MM.1S (cell line): ENCODE results near the gene ZXDC.

Experiments
- DNase-seq: peaks from one replicate; pipeline ENCODE4 v3.0.0-alpha.2; 2015
- H2AFZ ChIP-seq: fragments of 300-600 bp; sonication (generic); 2 replicates; pipeline ENCODE4 v1.6.0; 2016; ENCODE audit warnings: antibody characterized with exemption, low read length
- H3F3A ChIP-seq: fragments of 300-600 bp; sonication (generic); 2 replicates; pipeline ENCODE4 v1.6.1; 2016; ENCODE audit warnings: mild to moderate bottlenecking, antibody characterized with exemption, low read length, moderate library complexity, mixed read lengths; ENCODE audit not compliant: insufficient read depth
- H3K27ac ChIP-seq: fragments of 300-600 bp; sonication (generic); 2 replicates; pipeline ENCODE4 v1.5.1; 2016; ENCODE audit warnings: mild to moderate bottlenecking, low read length
- H3K27me3 ChIP-seq: fragments of 300-600 bp; sonication (generic); replicated peaks from 2 replicates; pipeline ENCODE4 v1.6.0; 2016; ENCODE audit warnings: low read length; ENCODE audit not compliant: insufficient read depth
- H3K36me3 ChIP-seq: fragments of 300-600 bp; sonication (generic); replicated peaks from 2 replicates; pipeline ENCODE4 v1.6.1; 2016; ENCODE audit warnings: mild to moderate bottlenecking, low read length, mixed read lengths; ENCODE audit not compliant: insufficient read depth
- H3K4me1 ChIP-seq: fragments of 300-600 bp; sonication (generic); 2 replicates; pipeline ENCODE4 v1.6.1; 2016; ENCODE audit warnings: low read length, mixed read lengths
- H3K4me2 ChIP-seq: fragments of 300-600 bp; sonication (generic); 2 replicates; pipeline ENCODE4 v1.6.0; 2016; ENCODE audit warnings: low read depth, low read length
- H3K4me3 ChIP-seq: fragments of 300-600 bp; sonication (generic); 2 replicates; pipeline ENCODE4 v1.5.1; 2016; ENCODE audit warnings: low read length, mixed read lengths
- H3K79me2 ChIP-seq: fragments of 300-600 bp; sonication (generic); 2 replicates; pipeline ENCODE4 v1.6.1; 2016; ENCODE audit warnings: mixed run types, low read length, mixed read lengths
- H3K9ac ChIP-seq: fragments of 300-600 bp; sonication (generic); 2 replicates; pipeline ENCODE4 v1.6.1; 2016; ENCODE audit warnings: low read length, mixed read lengths
- H3K9me2 ChIP-seq: fragments of 300-600 bp; sonication (generic); replicated peaks from 2 replicates; pipeline ENCODE4 v1.6.1; 2016; ENCODE audit warnings: mild to moderate bottlenecking, low read length, mixed read lengths; ENCODE audit not compliant: insufficient read depth
- H3K9me3 ChIP-seq: fragments of 300-600 bp; sonication (generic); replicated peaks from 2 replicates; pipeline ENCODE4 v1.6.1; 2016; ENCODE audit warnings: mild to moderate bottlenecking, low read length, mixed read lengths; ENCODE audit not compliant: insufficient read depth
- H4K20me1 ChIP-seq: fragments of 300-600 bp; sonication (generic); 2 replicates; pipeline ENCODE4 v1.6.1; 2016; ENCODE audit warnings: mild to moderate bottlenecking, low read length, moderate library complexity, mixed read lengths; ENCODE audit not compliant: insufficient read depth
- CTCF ChIP-seq: fragments of 300-600 bp; sonication (generic); IDR thresholded peaks from 2 replicates; pipeline ENCODE4 v1.5.1; 2016; ENCODE audit warnings: antibody characterized with exemption, low read length, mixed read lengths
- EZH2 ChIP-seq: fragments of 300-600 bp; sonication (generic); optimal IDR thresholded peaks from 2 replicates; pipeline ENCODE3; 2017; ENCODE audit warnings: low read depth, mild to moderate bottlenecking, antibody characterized with exemption, low read length, mixed read lengths
- EZH2phosphoT487 ChIP-seq: fragments of 300-600 bp; sonication (generic); IDR thresholded peaks from 2 replicates; pipeline ENCODE4 v1.6.1; 2018; ENCODE audit warnings: antibody characterized with exemption, low read length

Gene ZXDC

GRCh38 chr3:126448136-126448892, 27.4 kb downstream of the ZXDC start:
- no peaks in the 10 kb centered on the region for H3K9me3 ChIP-seq
- H3K9ac ChIP-seq: no peak overlapping the region
- H3K9me2 ChIP-seq: no peaks in the 10 kb centered on the region
- no peak overlapping the region for H3K4me2 ChIP-seq
- no peak for DNase-seq
- H2AFZ ChIP-seq: no peak overlapping the region
- H3K79me2 ChIP-seq: no peaks in the 10 kb centered on the region
- H3K36me3 ChIP-seq: no peaks in the 10 kb centered on the region
- no peaks in the 10 kb centered on the region for H4K20me1 ChIP-seq
- H3K4me1 ChIP-seq: no peaks in the 10 kb centered on the region
- no peak overlapping the region for H3K27ac ChIP-seq
- no peak for TF ChIP-seq EZH2
- no peak for TF ChIP-seq CTCF
- TF ChIP-seq EZH2phosphoT487: no peak
- H3K27me3 ChIP-seq: no peaks in the 10 kb centered on the region
- H3K4me3 ChIP-seq: no peak overlapping the region
- no peaks in the 10 kb centered on the region for H3F3A ChIP-seq

GRCh38 chr3:126447456-126448106, 28.1 kb downstream of the ZXDC start:
- Histone ChIP-seq H3K4me1 (no peaks in the 10 kb centered on the region), H3K9me3 (no peaks in the 10 kb centered on the region), H3K4me2 (no peak overlapping the region), H3K9me2 (no peaks in the 10 kb centered on the region), H3K36me3 (no peaks in the 10 kb centered on the region), H3K79me2 (no peaks in the 10 kb centered on the region), H3K9ac (no peak overlapping the region), H4K20me1 (no peaks in the 10 kb centered on the region), H3K4me3 (no peak overlapping the region), H3F3A (no peaks in the 10 kb centered on the region), H3K27ac (no peak overlapping the region), H3K27me3 (no peaks in the 10 kb centered on the region), H2AFZ (no peak overlapping the region)
- no peak for TF ChIP-seq CTCF
- no peak for TF ChIP-seq EZH2
- TF ChIP-seq EZH2phosphoT487: no peak
- no peak for DNase-seq

- Histone ChIP-seq H3K79me2 (no peaks in the 10 kb centered on the region), H3K27me3 (no peaks in the 10 kb centered on the region), H3F3A (no peaks in the 10 kb centered on the region), H3K4me3 (no peak overlapping the region), H3K9me3 (no peaks in the 10 kb centered on the region), H3K9me2 (no peaks in the 10 kb centered on the region), H3K27ac (no peak overlapping the region), H4K20me1 (no peaks in the 10 kb centered on the region), H3K4me1 (no peaks in the 10 kb centered on the region), H3K9ac (no peak overlapping the region), H2AFZ (no peak overlapping the region), H3K4me2 (no peak overlapping the region), H3K36me3 (no peaks in the 10 kb centered on the region)
- no peak for DNase-seq
- no peak for TF ChIP-seq EZH2phosphoT487
- no peak for TF ChIP-seq EZH2
- no peak for TF ChIP-seq CTCF
Observed at GRCh38 chr3:126446791-126447190, 28.9 kb downstream of the ZXDC start.
